WTC11 (cell line): ENCODE results near the gene SH3GL3.

ENCODE experiments used
- ATF3 ChIP-seq: sonication (generic); formaldehyde crosslinking; conservative IDR thresholded peaks from 2 replicates; pipeline ENCODE4 v1.8.1; 2022; ENCODE audit warnings: mild to moderate bottlenecking, missing genetic modification reagents
- ATF6 ChIP-seq: sonication (generic); formaldehyde crosslinking; IDR thresholded peaks from 2 replicates; pipeline ENCODE4 v1.8.1; 2023; ENCODE audit warnings: mild to moderate bottlenecking, missing genetic modification reagents
- CBFB ChIP-seq: sonication (generic); formaldehyde crosslinking; IDR thresholded peaks from 2 replicates; pipeline ENCODE4 v1.8.1; 2022; ENCODE audit warnings: mild to moderate bottlenecking, low read depth, missing genetic modification reagents
- CREB1 ChIP-seq: sonication (generic); formaldehyde crosslinking; IDR thresholded peaks from 2 replicates; pipeline ENCODE4 v1.8.0; 2023; ENCODE audit warnings: mild to moderate bottlenecking, missing genetic modification reagents
- CTCF ChIP-seq: fragments of 200-600 bp; IDR thresholded peaks from 2 replicates; pipeline ENCODE4 v1.8.0; 2022; ENCODE audit warnings: antibody characterized with exemption
- E2F4 ChIP-seq: sonication (generic); formaldehyde crosslinking; IDR thresholded peaks from 2 replicates; pipeline ENCODE4 v1.8.1; 2022; ENCODE audit warnings: low read depth, mild to moderate bottlenecking, moderate library complexity, missing genetic modification reagents, borderline replicate concordance
- E2F5 ChIP-seq: sonication (generic); formaldehyde crosslinking; IDR thresholded peaks from 2 replicates; pipeline ENCODE4 v1.8.1; 2022; ENCODE audit warnings: mild to moderate bottlenecking, moderate library complexity, missing genetic modification reagents
- ELF4 ChIP-seq: sonication (generic); formaldehyde crosslinking; IDR thresholded peaks from 2 replicates; pipeline ENCODE4 v1.8.1; 2022; ENCODE audit warnings: low read depth, mild to moderate bottlenecking, moderate library complexity, missing genetic modification reagents
- JAZF1 ChIP-seq: fragments of 250-450 bp; sonication (Bioruptor Pico); IDR thresholded peaks from 2 replicates; pipeline ENCODE4 v1.9.0; 2021; ENCODE audit warnings: moderate library complexity, mild to moderate bottlenecking, inconsistent platforms
- JUN ChIP-seq: sonication (generic); formaldehyde crosslinking; IDR thresholded peaks from 2 replicates; pipeline ENCODE4 v1.8.0; 2023; ENCODE audit warnings: mild to moderate bottlenecking, missing genetic modification reagents
- MAX ChIP-seq: sonication (generic); formaldehyde crosslinking; IDR thresholded peaks from 2 replicates; pipeline ENCODE4 v1.8.0; 2022; ENCODE audit warnings: mild to moderate bottlenecking, missing genetic modification reagents
- NR3C1 ChIP-seq: sonication (generic); formaldehyde crosslinking; conservative IDR thresholded peaks from 2 replicates; pipeline ENCODE4 v1.8.1; 2023; ENCODE audit warnings: low read depth, mild to moderate bottlenecking, missing genetic modification reagents
- SMAD3 ChIP-seq: sonication (generic); formaldehyde crosslinking; IDR thresholded peaks from 2 replicates; pipeline ENCODE4 v1.8.0; 2022; ENCODE audit warnings: missing genetic modification reagents, mild to moderate bottlenecking, borderline replicate concordance
- USF2 ChIP-seq: sonication (generic); formaldehyde crosslinking; IDR thresholded peaks from 2 replicates; pipeline ENCODE4 v1.8.1; 2023; ENCODE audit warnings: mild to moderate bottlenecking, missing genetic modification reagents, moderate library complexity

- TF ChIP-seq E2F4 (CRISPR knock-in tag) (no peak), USF2 (CRISPR knock-in tag) (no peak), CREB1 (CRISPR knock-in tag) (no peak), ATF3 (no peak), CTCF (no peak), ATF6 (CRISPR knock-in tag) (no peak), JAZF1 (no peak), ELF4 (no peak), NR3C1 (CRISPR knock-in tag) (no peak), JUN (CRISPR knock-in tag) (no peak), SMAD3 (CRISPR knock-in tag) (no peak), CBFB (no peak), E2F5 (CRISPR knock-in tag) (no peak), MAX (CRISPR knock-in tag) (no peak)
Measured at GRCh38 chr15:83598031-83598430, 150.9 kb downstream of the SH3GL3 start.
